HG03521 (cell line): ENCODE data around the gene OXCT1.
"Not testable (repeated sequence)": the region's sequence is repeated elsewhere in the genome, so short reads cannot be mapped to it uniquely, and the experiment has no call there.

Experiments used
- ATAC-seq: cut with Tn5 transposase; IDR thresholded peaks from one replicate; pipeline ENCODE4 v1.9.1; 2021; ENCODE audit warnings: mild to moderate bottlenecking, moderate library complexity; ENCODE audit not compliant: unreplicated experiment

Gene OXCT1

GRCh38 chr5:41874512-41875060, 4.4 kb upstream of the OXCT1 start:
- ATAC-seq: no peak

DNA sequence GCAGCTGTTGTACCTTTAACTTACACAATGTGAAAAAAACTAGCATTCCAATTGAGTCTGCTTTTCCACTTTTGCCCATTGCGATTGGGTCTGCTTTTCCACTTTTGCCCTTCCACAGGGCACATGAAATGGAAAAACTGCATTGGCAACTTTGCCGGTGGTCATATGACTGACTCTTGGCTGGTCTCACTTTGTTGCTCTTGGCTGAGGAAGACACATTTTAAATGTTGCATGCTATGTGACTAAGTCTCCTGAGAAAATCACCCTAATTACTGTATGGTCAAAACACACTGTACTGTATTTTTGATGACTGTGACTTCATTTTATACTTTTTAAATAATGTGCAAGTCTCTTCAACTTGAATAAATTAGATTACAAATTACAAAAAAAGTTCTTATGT, 1.6 kb upstream of the OXCT1 start:
- no peak for ATAC-seq

- no peak for ATAC-seq
These were observed 413 bp upstream of the OXCT1 start for GRCh38 chr5:41870627-41871048.

- ATAC-seq: no peak
These were observed 988 bp downstream of the OXCT1 start for GRCh38 chr5:41869151-41869723.

DNA sequence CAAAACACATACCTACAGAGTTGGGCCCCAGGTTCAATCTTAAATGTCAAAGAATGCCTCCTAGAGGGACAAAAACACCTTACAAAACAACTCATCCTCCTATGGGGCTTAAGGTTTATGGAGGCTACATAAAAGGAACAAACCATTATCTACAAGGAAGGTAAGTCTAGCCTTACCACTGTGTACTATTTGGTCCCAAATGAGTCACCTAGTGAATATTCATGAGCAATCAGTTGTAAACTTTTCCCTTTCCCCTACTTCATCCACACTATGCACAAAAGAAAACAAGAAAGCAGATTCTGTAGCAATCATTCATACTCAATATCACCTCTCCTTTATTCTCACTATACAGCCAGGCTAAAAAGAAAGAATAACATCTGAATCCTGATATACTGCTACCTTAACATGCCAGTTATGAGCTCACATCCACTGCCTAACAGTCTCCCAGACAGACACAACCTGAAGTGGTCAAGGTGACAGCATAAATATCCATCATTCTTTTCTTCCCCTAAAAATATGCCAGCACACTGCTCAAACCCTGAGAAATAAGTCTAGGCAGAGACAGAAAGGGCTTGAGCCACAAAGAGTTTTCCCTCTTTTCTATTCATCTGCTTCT, 6.2 kb downstream of the OXCT1 start:
- ATAC-seq: no peak

- no peak for ATAC-seq
These were observed 11.3 kb downstream of the OXCT1 start for GRCh38 chr5:41858890-41859289.

DNA sequence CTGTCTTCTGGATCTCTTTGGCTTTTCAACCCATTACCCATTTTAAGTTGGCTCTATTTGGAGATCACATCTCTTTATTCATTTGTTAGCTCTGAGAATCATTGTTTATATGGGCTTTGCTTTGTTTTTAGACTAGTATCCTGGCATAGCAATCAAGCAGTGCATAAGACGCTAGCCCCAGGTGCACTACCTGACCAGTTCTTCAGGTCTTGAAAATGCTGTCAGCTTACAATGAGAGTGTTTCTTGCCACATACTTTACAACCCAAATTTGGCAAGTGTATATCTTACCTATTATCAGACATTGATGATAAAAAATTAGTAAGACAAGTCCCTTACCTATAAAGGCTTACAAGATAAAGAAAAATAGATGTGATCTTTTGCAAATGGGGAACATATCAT, 12.2 kb downstream of the OXCT1 start:
- no peak for ATAC-seq

DNA sequence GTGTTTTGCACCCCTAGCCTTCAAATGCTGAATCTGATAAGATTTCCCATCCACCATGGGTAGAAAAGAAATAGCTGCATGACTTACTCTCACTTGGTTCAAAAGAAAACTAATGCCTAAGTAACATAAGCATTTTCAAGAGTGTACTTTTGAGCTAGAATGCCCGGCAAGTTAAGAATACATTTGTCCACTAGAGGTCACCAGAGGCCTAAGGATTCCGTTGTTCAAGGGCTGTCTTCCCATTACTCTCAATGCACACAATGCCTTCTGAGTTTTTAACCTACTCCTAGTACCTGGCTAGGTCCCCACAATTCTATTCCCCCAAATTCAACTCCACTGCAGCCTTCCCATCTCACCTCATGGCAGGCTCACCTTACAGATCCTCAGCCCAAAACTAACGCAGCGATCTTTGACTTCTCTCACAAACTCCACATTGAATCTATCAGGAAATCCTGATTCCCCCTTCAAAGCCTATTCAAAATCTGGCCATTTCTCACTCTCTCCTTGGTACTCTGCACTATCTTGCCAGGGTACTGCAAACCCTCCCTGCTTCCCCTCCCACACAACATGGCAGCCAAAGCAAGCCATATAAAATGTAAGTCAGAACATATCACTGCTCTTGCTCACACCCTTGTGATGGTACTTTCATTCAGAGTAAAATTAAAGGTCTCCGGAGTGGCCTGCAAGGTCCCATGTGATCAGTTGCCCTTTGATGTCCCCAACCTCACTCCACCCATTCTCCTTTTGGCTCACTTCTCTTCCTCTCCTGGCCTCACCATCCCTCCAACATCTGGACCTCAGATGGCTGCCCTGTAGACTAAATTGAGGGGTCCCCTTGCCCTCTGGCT, 13.4 kb downstream of the OXCT1 start:
- ATAC-seq: peak; percentile 87

GRCh38 chr5:41852293-41852692, 17.9 kb downstream of the OXCT1 start:
- no peak for ATAC-seq

- ATAC-seq: no peak
These were observed 19.1 kb downstream of the OXCT1 start for GRCh38 chr5:41851116-41851515.

- ATAC-seq: no peak
These were observed 21.2 kb downstream of the OXCT1 start for GRCh38 chr5:41848983-41849382.

GRCh38 chr5:41845751-41846150, 24.5 kb downstream of the OXCT1 start:
- ATAC-seq: not testable (repeated sequence)

DNA sequence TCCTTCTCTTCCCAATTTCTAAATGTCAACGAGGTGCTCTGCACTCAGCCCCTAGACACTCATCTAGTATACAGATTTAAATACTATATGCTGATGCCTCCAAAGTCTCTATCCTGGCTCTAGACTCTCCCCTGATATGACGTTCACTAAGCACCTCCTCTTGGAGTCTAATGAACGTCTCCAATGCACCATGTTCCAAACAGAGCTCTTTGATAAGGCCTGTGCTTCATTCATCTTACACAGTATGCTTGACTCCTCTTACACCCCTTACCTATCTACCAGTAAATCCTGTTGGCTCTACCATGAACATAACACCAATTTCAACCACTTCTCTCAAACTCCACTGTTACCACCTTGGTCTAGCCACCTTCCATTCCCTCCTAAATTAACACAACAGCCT, 25.7 kb downstream of the OXCT1 start:
- ATAC-seq: no peak

GRCh38 chr5:41843456-41844370, 26.5 kb downstream of the OXCT1 start:
- peak; percentile 65 for ATAC-seq

DNA sequence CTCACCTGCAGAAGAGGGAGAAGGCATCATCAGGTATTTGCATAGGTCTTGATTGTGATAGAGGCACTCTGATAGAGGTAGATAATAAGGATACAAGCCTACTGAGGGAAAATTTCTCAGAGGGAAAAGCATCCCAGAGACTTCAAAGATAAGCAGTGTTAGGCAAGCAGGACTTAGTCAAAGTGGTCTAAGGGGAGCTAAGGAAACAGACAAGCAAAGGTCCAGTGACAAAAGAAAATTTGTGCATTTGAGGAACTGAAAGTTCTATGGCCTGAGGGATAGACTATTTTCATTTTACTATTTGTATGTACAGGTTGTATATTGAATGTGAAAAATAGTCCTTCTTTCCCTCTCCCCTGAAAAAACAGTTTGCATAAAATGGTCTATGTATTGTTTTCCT, 27.4 kb downstream of the OXCT1 start:
- ATAC-seq: peak; percentile 77

DNA sequence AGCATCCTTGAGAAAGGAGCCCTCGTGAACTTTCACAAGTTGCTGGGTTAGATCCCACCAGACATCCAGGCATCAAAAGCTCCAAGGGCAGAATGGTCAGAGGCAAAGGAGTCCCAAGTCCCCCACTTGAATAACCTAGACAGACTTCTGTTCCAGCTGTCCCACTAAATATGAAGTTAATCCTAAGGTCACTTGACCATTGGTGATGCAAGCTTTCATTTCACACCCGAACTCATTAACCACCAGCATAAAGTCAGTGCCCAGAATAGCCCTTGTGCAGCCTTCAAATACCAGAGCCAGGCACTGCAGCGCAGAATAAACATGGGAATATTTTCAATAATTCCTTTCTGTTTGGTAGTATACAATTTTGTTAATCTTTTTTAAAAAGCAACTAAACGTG, 28.9 kb downstream of the OXCT1 start:
- ATAC-seq: no peak

GRCh38 chr5:41840251-41840650, 30.0 kb downstream of the OXCT1 start:
- no peak for ATAC-seq

DNA sequence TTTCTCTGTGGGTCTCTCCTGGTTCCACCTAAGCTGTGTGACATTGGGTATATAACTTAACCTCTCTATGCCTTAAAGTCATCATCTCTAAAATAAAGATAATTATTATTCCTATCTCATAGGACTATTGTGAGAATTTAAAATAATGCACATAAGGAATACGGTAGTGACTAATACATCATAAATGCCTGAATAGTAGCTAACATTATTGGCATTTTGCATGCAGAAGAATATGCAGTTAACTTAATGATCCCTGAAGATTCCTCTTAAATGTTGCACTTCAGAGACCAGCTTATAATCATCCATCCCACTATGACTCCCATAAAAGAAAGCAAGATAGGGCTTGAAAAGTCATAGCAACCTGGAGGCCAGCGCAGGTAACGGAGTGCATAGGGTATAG, 32.4 kb downstream of the OXCT1 start:
- no peak for ATAC-seq

DNA sequence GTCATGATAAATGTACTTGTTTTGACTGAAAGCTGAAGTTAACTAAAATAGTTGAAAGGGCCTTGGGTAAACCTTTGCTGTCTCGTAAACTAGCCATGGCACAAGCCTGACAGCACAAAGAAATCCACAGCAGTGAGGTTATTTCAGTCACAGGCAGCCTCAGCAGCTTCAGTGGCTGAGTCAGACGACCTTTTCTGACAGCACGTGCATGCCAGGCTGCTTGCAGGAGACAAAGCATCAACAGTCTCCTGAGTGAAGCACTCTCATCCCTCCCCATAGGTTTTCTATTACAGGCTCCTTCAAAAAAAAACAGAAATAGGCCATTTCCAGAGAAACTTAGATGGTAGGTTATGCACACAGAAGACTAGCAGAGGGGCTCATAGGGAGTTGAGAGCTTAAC, 34.6 kb downstream of the OXCT1 start:
- ATAC-seq: no peak

DNA sequence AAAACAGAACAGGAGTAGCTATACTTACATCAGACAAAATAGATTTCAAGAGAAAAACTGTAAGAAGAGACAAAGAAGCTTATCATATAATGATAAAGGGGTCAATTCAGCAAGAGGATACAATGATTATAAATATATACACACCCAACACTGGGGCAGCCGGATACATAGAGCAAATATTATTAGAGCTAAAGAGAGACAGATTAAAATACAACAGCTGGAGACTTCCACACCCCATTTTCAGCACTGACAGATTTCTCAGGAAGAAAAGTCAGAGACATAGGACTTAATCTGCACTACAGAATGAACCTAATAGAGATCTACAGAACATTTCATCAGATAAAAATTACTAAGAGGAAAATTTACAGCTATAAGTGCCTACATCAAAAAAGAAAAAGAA, 35.7 kb downstream of the OXCT1 start:
- no peak for ATAC-seq

DNA sequence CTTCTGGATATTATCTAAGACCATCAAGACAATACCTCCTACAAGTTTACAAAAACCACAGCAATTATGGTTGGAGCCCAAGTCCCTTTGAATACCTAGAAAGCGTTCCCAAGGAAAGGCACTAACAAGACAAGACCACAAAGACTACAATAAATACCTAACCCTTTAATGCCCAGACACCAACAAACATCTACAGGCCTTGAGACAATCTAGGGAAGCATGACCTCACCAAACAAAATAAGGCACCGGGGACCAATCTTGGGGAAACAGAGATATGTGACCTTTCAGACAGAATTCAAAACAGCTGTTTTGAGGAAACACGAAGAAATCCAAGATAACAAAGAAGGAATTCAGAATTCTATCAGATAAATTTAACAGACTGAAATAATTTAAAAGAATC, 37.8 kb downstream of the OXCT1 start:
- no peak for ATAC-seq
